ENCODE results near the gene MTFP1. TPM values are rescaled to one million over a fixed set of nuclear protein-coding genes. Genes with fewer than 3 reads are reported as not detected.

Gene MTFP1
- total RNA-seq, 1 experiment from 2014 or later, result 65.7 TPM

- Histone ChIP-seq H4K20me1 (ENCODE audit: low read length) (no peaks in the 10 kb centered on the region), H3K27ac (ENCODE audit: low read length) (no peak overlapping the region), H3K4me1 (ENCODE audit: insufficient read depth, low read length) (peaks cover 7% of the 10 kb centered on the region; the same call in 1 of the 2 replicates), H2AFZ (ENCODE audit: low read length) (no peak overlapping the region), H3K9me3 (ENCODE audit: low read length) (no peaks in the 10 kb centered on the region), H3K9me2 (replicated peaks; ENCODE audit: low read length) (no peaks in the 10 kb centered on the region), H3K4me3 (ENCODE audit: low read length) (no peak overlapping the region), H3K79me2 (ENCODE audit: low read length) (no peaks in the 10 kb centered on the region), H3K4me2 (ENCODE audit: low read length) (no peak overlapping the region), H3K36me3 (ENCODE audit: low read depth, low read length) (no peaks in the 10 kb centered on the region), H3K9ac (ENCODE audit: low read length) (no peak overlapping the region), H3F3A (ENCODE audit: low read length, unreplicated experiment) (no peaks in the 10 kb centered on the region), H3K27me3 (ENCODE audit: low read length) (no peaks in the 10 kb centered on the region)
- BruUV-seq (replicated peaks), result no TSS peak
- ATAC-seq (peak; percentile 25; the same call in 1 of the 2 replicates), DNase-seq (peak; percentile 77)
- intact Hi-C loops (cut with micrococcal nuclease), result loop anchor here (1.0 kb wide), 2 partner anchors 35 to 94 kb away; no protein-coding TSS in a partner anchor
- CTCF ChIA-PET, result no interaction called here
- POLR2A ChIA-PET (ENCODE audit: unreplicated experiment), result no interaction called here
- TF ChIP-seq EZH2 (IDR thresholded peaks at IDR 0.05; ENCODE audit: low read length, unreplicated experiment), result no peak
- peak; percentile 75 for TF ChIP-seq CTCF (conservative IDR thresholded peaks at IDR 0.05; ENCODE audit: low read depth, low read length)
Observed at GRCh38 chr22:30390974-30391691, 34.4 kb upstream of the MTFP1 start.

GRCh38 chr22:30392661-30393321, 32.8 kb upstream of the MTFP1 start:
- TF ChIP-seq EZH2 (IDR thresholded peaks at IDR 0.05; ENCODE audit: low read length, unreplicated experiment) (no peak), CTCF (conservative IDR thresholded peaks at IDR 0.05; ENCODE audit: low read depth, low read length) (no peak), EZH2phosphoT487 (IDR thresholded peaks at IDR 0.05; ENCODE audit: borderline replicate concordance, low read length) (no peak)
- POLR2A ChIA-PET (ENCODE audit: unreplicated experiment), result no interaction called here

GRCh38 chr22:30393322-30393680, 32.3 kb upstream of the MTFP1 start:
- Histone ChIP-seq H3K9ac (ENCODE audit: low read length) (no peak overlapping the region), H3K27me3 (ENCODE audit: low read length) (no peaks in the 10 kb centered on the region), H4K20me1 (ENCODE audit: low read length) (peaks cover 6% of the 10 kb centered on the region; the same call in 1 of the 2 replicates), H2AFZ (ENCODE audit: low read length) (no peak overlapping the region), H3K27ac (ENCODE audit: low read length) (no peak overlapping the region), H3K4me2 (ENCODE audit: low read length) (no peak overlapping the region), H3K79me2 (ENCODE audit: low read length) (peaks cover 12% of the 10 kb centered on the region), H3K4me1 (ENCODE audit: insufficient read depth, low read length) (peaks cover 7% of the 10 kb centered on the region), H3K36me3 (ENCODE audit: low read depth, low read length) (no peaks in the 10 kb centered on the region), H3K4me3 (ENCODE audit: low read length) (no peak overlapping the region), H3K9me3 (ENCODE audit: low read length) (no peaks in the 10 kb centered on the region), H3F3A (ENCODE audit: low read length, unreplicated experiment) (no peaks in the 10 kb centered on the region), H3K9me2 (replicated peaks; ENCODE audit: low read length) (no peaks in the 10 kb centered on the region)
- ChIA-PET CTCF (no interaction called here), POLR2A (ENCODE audit: unreplicated experiment) (no interaction called here)
- ATAC-seq, result no peak
- intact Hi-C loops (cut with micrococcal nuclease), result no loop called here
- BruUV-seq (replicated peaks), result no TSS peak
- no peak for DNase-seq
- no peak for TF ChIP-seq CTCF (conservative IDR thresholded peaks at IDR 0.05; ENCODE audit: low read depth, low read length)
- TF ChIP-seq EZH2phosphoT487 (IDR thresholded peaks at IDR 0.05; ENCODE audit: borderline replicate concordance, low read length), result no peak
- TF ChIP-seq EZH2 (IDR thresholded peaks at IDR 0.05; ENCODE audit: low read length, unreplicated experiment), result no peak

More at GRCh38 chr22:30392661-30393321, 32.8 kb upstream of the MTFP1 start:
- H3F3A ChIP-seq (ENCODE audit: low read length, unreplicated experiment), result no peaks in the 10 kb centered on the region
- no peaks in the 10 kb centered on the region for H3K27me3 ChIP-seq (ENCODE audit: low read length)
- no peak overlapping the region for H3K9ac ChIP-seq (ENCODE audit: low read length)
- intact Hi-C loops (cut with micrococcal nuclease), result no loop called here
- ATAC-seq (no peak), DNase-seq (no peak)
- peaks cover 2% of the 10 kb centered on the region for H3K4me1 ChIP-seq (ENCODE audit: insufficient read depth, low read length)
- H4K20me1 ChIP-seq (ENCODE audit: low read length), result peaks cover 4% of the 10 kb centered on the region; the same call in 1 of the 2 replicates
- no peaks in the 10 kb centered on the region for H3K36me3 ChIP-seq (ENCODE audit: low read depth, low read length)
- no peak overlapping the region for H3K4me2 ChIP-seq (ENCODE audit: low read length)
- H3K4me3 ChIP-seq (ENCODE audit: low read length), result no peak overlapping the region
- no peak overlapping the region for H3K27ac ChIP-seq (ENCODE audit: low read length)
- no TSS peak for BruUV-seq (replicated peaks)
- CTCF ChIA-PET, result no interaction called here
- H3K79me2 ChIP-seq (ENCODE audit: low read length), result peaks cover 7% of the 10 kb centered on the region
- no peaks in the 10 kb centered on the region for H3K9me3 ChIP-seq (ENCODE audit: low read length)
- no peaks in the 10 kb centered on the region for H3K9me2 ChIP-seq (replicated peaks; ENCODE audit: low read length)
- no peak overlapping the region for H2AFZ ChIP-seq (ENCODE audit: low read length)

Data from PC-3 (cell line).